ENCODE results near the gene DLD. TPM values are rescaled to one million over a fixed set of nuclear protein-coding genes. Genes with fewer than 3 reads are reported as not detected.

The DLD gene
- total and polyA plus RNA-seq, 2 experiments from 2014 or later = 38.1 to 76.2 TPM

GRCh38 chr7:107949443-107949935 is 58.5 kb downstream of the DLD start:
- no peaks in the 10 kb centered on the region for H3F3A ChIP-seq (replicated peaks; ENCODE audit: low read depth)
- no peaks in the 10 kb centered on the region for H4K20me1 ChIP-seq (replicated peaks; ENCODE audit: insufficient read depth)
- DNase-seq (ENCODE audit: low spot score) = no peak
- no peak overlapping the region for H3K27ac ChIP-seq (ENCODE audit: low read depth)
- 0 out of 2 replicates have a peak, but pooled peaks cover 4% of the 10 kb centered on the region for H3K36me3 ChIP-seq (ENCODE audit: insufficient read depth)
- Mint-ChIP-seq H3K36me3 (ENCODE audit: low read depth) (peaks cover 24% of the 10 kb centered on the region), H3K27ac (no peak overlapping the region), H3K27me3 (ENCODE audit: insufficient read depth, low read depth, poor library complexity) (peaks cover 14% of the 10 kb centered on the region), H3K4me3 (no peak overlapping the region), H3K4me1 (peaks cover 32% of the 10 kb centered on the region), H3K9me3 (no peaks in the 10 kb centered on the region)
- TF ChIP-seq POLR2AphosphoS5 (IDR thresholded peaks at IDR 0.05; ENCODE audit: low read depth) = no peak
- TF ChIP-seq ZNF331 (CRISPR knock-in tag; IDR thresholded peaks at IDR 0.05; ENCODE audit: low read depth) = no peak
- no peak for TF ChIP-seq CTCF (conservative IDR thresholded peaks at IDR 0.05; ENCODE audit: low read depth in 2 of 2)
- no peak for TF ChIP-seq REST (IDR thresholded peaks at IDR 0.05; ENCODE audit: unreplicated experiment)
- TF ChIP-seq EZH2phosphoT487 (IDR thresholded peaks at IDR 0.05; ENCODE audit: unreplicated experiment) = no peak
- TF ChIP-seq STAT1 (IDR thresholded peaks at IDR 0.05; ENCODE audit: unreplicated experiment) = no peak
- TF ChIP-seq NANOG (IDR thresholded peaks at IDR 0.05; ENCODE audit: borderline replicate concordance) = no peak
- no peak for TF ChIP-seq CREB1 (CRISPR knock-in tag; IDR thresholded peaks at IDR 0.05; ENCODE audit: low read depth)
- TF ChIP-seq JUNB (IDR thresholded peaks at IDR 0.05; ENCODE audit: unreplicated experiment) = no peak
- no peak for TF ChIP-seq ZNF114 (CRISPR knock-in tag; IDR thresholded peaks at IDR 0.05)
- no peak for TF ChIP-seq ETS1 (IDR thresholded peaks at IDR 0.05)
- TF ChIP-seq EZH2 (IDR thresholded peaks at IDR 0.05; ENCODE audit: low read depth, unreplicated experiment) = no peak
- no peak for TF ChIP-seq ZNF462 (CRISPR knock-in tag; IDR thresholded peaks at IDR 0.05)
- no peaks in the 10 kb centered on the region for H3K79me2 ChIP-seq (replicated peaks; ENCODE audit: insufficient read depth)
- no peak overlapping the region for H2AFZ ChIP-seq
- no peak overlapping the region for H3K4me2 ChIP-seq
- no peak for ATAC-seq
- no peak overlapping the region for H3K4me3 ChIP-seq
- H3K4me1 ChIP-seq (ENCODE audit: insufficient read depth) = peaks cover 24% of the 10 kb centered on the region
- no peaks in the 10 kb centered on the region for H3K9me2 ChIP-seq (ENCODE audit: insufficient read depth)
- no peaks in the 10 kb centered on the region for H3K27me3 ChIP-seq (ENCODE audit: insufficient read depth)

All from GM23338 (cell line).